ENCODE data around the gene PDE3B. TPM values are rescaled to one million over a fixed set of nuclear protein-coding genes. Genes with fewer than 3 reads are reported as not detected.
"Not testable (repeated sequence)": the region's sequence is repeated elsewhere in the genome, so short reads cannot be mapped to it uniquely, and the experiment has no call there.

Gene PDE3B
- total and polyA plus RNA-seq, 7 donors, result 0.11 to 0.59 (median 0.30) TPM

DNA sequence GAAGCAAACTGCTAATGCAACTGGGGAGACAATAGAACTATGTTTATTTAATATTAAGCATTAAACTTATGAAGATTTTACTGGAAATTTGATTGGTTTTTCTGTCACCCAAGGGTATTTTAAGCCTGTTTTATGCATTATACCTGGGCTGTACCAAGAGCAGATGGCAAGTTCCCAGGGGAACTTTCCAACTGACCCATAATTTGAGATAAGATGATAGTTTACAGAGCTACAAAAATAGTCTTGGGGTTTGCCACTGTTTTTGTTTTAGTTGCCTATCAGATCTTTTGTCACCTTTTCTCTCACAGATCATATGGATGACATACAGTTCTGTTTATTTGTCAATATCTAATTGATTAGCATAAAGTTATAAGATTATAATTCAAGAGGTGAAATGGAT, 43.9 kb downstream of the PDE3B start:
- H3K27ac ChIP-seq, result no peak overlapping the region
- no peaks in the 10 kb centered on the region for H3K9me3 ChIP-seq
- ATAC-seq (no peak), DNase-seq (no peak)
- no peaks in the 10 kb centered on the region for H3K4me1 ChIP-seq
- intact Hi-C loops (cut with DNase I), result no loop called here
- no peak overlapping the region for H3K4me3 ChIP-seq
- TF ChIP-seq, protein P1, sequence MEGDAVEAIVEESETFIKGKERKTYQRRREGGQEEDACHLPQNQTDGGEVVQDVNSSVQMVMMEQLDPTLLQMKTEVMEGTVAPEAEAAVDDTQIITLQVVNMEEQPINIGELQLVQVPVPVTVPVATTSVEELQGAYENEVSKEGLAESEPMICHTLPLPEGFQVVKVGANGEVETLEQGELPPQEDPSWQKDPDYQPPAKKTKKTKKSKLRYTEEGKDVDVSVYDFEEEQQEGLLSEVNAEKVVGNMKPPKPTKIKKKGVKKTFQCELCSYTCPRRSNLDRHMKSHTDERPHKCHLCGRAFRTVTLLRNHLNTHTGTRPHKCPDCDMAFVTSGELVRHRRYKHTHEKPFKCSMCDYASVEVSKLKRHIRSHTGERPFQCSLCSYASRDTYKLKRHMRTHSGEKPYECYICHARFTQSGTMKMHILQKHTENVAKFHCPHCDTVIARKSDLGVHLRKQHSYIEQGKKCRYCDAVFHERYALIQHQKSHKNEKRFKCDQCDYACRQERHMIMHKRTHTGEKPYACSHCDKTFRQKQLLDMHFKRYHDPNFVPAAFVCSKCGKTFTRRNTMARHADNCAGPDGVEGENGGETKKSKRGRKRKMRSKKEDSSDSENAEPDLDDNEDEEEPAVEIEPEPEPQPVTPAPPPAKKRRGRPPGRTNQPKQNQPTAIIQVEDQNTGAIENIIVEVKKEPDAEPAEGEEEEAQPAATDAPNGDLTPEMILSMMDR (IDR thresholded peaks at IDR 0.05), result no peak
- no peaks in the 10 kb centered on the region for H3K36me3 ChIP-seq (ENCODE audit: insufficient read depth in 1 of 2, low read depth in 1 of 2)
- no peaks in the 10 kb centered on the region for H3K27me3 ChIP-seq (ENCODE audit: insufficient read depth in 3 of 3, low read length in 2 of 3)

DNA sequence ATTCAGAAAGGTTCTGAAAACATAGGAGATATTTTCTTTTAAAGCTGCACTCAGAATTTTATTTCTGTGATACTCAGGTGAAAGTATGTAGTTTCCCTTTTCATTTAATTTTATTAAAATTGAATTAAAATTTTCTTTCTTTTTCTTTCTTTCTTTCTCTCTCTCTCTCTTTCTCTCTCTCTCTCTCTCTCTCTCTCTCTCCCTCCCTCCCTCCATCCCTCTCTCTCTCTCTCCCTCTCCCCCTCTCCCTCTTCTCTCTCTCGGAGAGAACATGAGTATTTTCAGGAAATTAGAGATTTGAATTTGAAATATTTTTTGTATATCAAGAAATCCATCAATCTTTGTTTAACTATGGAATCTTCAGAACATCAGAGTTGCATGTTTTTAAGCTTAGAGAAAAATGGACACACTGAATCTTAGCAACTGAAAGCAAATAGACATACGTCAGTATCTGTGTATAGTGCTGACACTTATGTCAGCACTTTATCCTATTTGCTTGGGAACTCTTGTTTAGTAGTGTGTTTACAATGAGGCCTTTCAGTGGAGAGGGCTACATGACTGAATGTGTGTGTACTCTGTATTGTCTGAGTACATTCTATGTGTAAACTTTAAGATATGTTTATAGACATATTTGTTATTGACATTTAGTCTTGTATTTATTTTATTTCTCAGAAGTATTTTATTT, 44.5 kb downstream of the PDE3B start:
- H3K27ac ChIP-seq, result no peak overlapping the region
- ATAC-seq, result no peak
- DNase-seq, result no peak
- no peaks in the 10 kb centered on the region for H3K4me1 ChIP-seq
- intact Hi-C loops (cut with DNase I), result no loop called here
- TF ChIP-seq, protein P1 (IDR thresholded peaks at IDR 0.05), result no peak
- H3K27me3 ChIP-seq (ENCODE audit: insufficient read depth in 3 of 3, low read length in 2 of 3), result no peaks in the 10 kb centered on the region
- H3K9me3 ChIP-seq, result no peaks in the 10 kb centered on the region
- H3K36me3 ChIP-seq (ENCODE audit: insufficient read depth in 1 of 2, low read depth in 1 of 2), result no peaks in the 10 kb centered on the region
- WGBS, 3 donors, result 62 to 68% (median 63%) methylated on average over 2 of the region's 2 CpGs
- no peak overlapping the region for H3K4me3 ChIP-seq

DNA sequence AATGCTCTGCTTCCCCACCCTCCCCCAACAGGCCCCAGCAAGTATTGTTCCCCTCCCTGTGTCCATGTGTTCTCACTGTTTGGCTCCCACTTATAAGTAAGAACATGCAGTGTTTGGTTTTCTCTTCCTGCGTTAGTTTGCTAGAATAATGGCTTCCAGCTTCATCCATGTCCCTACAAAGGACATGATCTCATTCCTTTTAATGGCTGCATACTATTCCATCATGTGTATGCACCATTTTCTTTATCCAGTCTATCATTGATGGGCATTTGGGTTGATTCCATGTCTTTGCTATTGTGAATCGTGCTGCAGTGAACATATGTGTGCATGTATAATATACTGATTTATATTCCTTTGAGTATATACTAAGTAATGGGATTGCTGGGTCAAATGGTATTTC, 52.1 kb downstream of the PDE3B start:
- DNase-seq; H3K9me3 ChIP-seq; H3K27me3 ChIP-seq (ENCODE audit: insufficient read depth in 3 of 3, low read length in 2 of 3); H3K4me1 ChIP-seq; ATAC-seq; H3K27ac ChIP-seq; H3K4me3 ChIP-seq; intact Hi-C loops (cut with DNase I); H3K36me3 ChIP-seq (ENCODE audit: insufficient read depth in 1 of 2, low read depth in 1 of 2): not testable (repeated sequence)
- 77 to 87% (median 82%) methylated on average over 2 of the region's 2 CpGs for WGBS, 3 donors

DNA sequence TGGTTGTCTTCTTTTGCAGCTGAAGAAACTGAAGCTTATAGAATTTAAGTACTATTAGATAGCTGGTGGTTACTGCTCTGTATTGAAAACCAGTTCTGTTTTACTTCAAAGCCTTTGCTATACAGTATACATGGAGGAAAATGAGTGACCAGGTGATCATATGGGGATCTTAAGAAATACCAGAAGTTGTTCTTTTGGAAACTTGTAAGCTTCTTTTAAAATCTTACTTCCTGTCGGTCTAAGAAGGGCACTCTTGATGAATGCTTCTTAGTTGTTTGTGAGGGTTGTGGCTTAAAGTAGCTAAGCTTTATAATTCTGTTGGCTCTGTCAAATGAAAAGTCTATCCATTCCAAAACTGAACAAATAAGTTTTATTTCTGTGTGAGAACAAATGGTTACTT, 55.2 kb downstream of the PDE3B start:
- no peak for ATAC-seq
- TF ChIP-seq, protein P1 (IDR thresholded peaks at IDR 0.05), result no peak
- Histone ChIP-seq H3K4me1 (no peaks in the 10 kb centered on the region), H3K36me3 (ENCODE audit: insufficient read depth in 1 of 2, low read depth in 1 of 2) (no peaks in the 10 kb centered on the region), H3K27ac (no peak overlapping the region), H3K9me3 (peaks cover 13% of the 10 kb centered on the region), H3K4me3 (no peak overlapping the region), H3K27me3 (ENCODE audit: insufficient read depth in 3 of 3, low read length in 2 of 3) (no peaks in the 10 kb centered on the region)
- intact Hi-C loops (cut with DNase I), result no loop called here
- WGBS, 3 donors, result 73 to 85% (median 78%) methylated on average over 1 of the region's 1 CpG
- DNase-seq, result no peak

DNA sequence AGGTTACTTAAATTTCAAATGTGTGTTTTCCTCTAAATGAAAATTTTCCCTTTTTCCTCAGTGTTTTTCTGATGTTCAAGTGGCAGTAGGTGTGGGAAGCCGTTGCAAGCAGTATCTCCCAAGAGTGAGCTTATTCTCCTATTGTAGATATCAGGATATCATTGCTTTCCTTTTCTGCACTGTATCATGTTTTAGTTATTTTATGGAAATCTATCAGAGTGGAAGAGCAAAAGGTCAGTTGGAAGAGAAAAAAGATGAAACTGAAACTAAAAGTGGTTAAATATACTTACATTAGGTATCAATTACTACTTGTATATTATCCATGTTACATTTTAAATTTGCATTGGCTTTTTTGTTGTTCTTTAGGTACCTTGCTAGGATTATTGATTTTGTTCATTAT, 57.0 kb downstream of the PDE3B start:
- Histone ChIP-seq H3K27ac (no peak overlapping the region), H3K4me1 (no peaks in the 10 kb centered on the region), H3K27me3 (ENCODE audit: insufficient read depth in 3 of 3, low read length in 2 of 3) (no peaks in the 10 kb centered on the region), H3K9me3 (peaks cover 13% of the 10 kb centered on the region), H3K4me3 (no peak overlapping the region), H3K36me3 (ENCODE audit: insufficient read depth in 1 of 2, low read depth in 1 of 2) (no peaks in the 10 kb centered on the region)
- 36 to 47% (median 46%) methylated on average over 1 of the region's 1 CpG for WGBS, 3 donors
- ATAC-seq (no peak), DNase-seq (no peak)
- TF ChIP-seq, protein P1 (IDR thresholded peaks at IDR 0.05), result no peak
- intact Hi-C loops (cut with DNase I), result no loop called here

All from psoas muscle (tissue), 8 donors.